GM12864 (cell line): ENCODE results near the gene PAPPA2.
"Not testable (repeated sequence)": the region's sequence is repeated elsewhere in the genome, so short reads cannot be mapped to it uniquely, and the experiment has no call there.

Experiments used
- DNase-seq: peaks from one replicate; pipeline ENCODE4 v3.0.0-alpha.2; 2011; ENCODE audit warnings: low read depth
- H3K4me3 ChIP-seq: 2 replicates; pipeline ENCODE4 v1.5.1; 2011; ENCODE audit warnings: mild to moderate bottlenecking, low read depth, low read length, control low read depth
- CTCF ChIP-seq: IDR thresholded peaks from 2 replicates; pipeline ENCODE4 v1.5.1; 2011; ENCODE audit warnings: low read depth, mild to moderate bottlenecking, moderate library complexity, low read length, control low read depth, inconsistent platforms; ENCODE audit errors: missing control alignments

The PAPPA2 gene

GRCh38 chr1:176744142-176744541, 281.2 kb downstream of the PAPPA2 start:
- no peak for TF ChIP-seq CTCF
- DNase-seq: no peak
- H3K4me3 ChIP-seq: no peak overlapping the region

- peak; percentile 21 for TF ChIP-seq CTCF
- no peak overlapping the region for H3K4me3 ChIP-seq
- DNase-seq: no peak
These were observed 283.0 kb downstream of the PAPPA2 start for GRCh38 chr1:176745945-176746344.

- no peak for TF ChIP-seq CTCF
- no peak overlapping the region for H3K4me3 ChIP-seq
These were observed 289.5 kb downstream of the PAPPA2 start for GRCh38 chr1:176752505-176752904.

GRCh38 chr1:176754676-176755075, 291.7 kb downstream of the PAPPA2 start:
- H3K4me3 ChIP-seq: no peak overlapping the region
- no peak for DNase-seq
- TF ChIP-seq CTCF: no peak

More at GRCh38 chr1:176752505-176752904, 289.5 kb downstream of the PAPPA2 start:
- DNase-seq: no peak

- not testable (repeated sequence) for DNase-seq, H3K4me3 ChIP-seq
These were observed 293.8 kb downstream of the PAPPA2 start for GRCh38 chr1:176756817-176757216.

- TF ChIP-seq CTCF: no peak
- no peak overlapping the region for H3K4me3 ChIP-seq
- DNase-seq: no peak
These were observed 302.6 kb downstream of the PAPPA2 start for GRCh38 chr1:176765608-176766007.

- no peak for TF ChIP-seq CTCF
- DNase-seq: no peak
- H3K4me3 ChIP-seq: no peak overlapping the region
These were observed 303.8 kb downstream of the PAPPA2 start for GRCh38 chr1:176766779-176767178.
